Measurements from ENCODE around the gene PDE2A. TPM values are rescaled to one million over a fixed set of nuclear protein-coding genes. Genes with fewer than 3 reads are reported as not detected.

PDE2A gene
- total and polyA plus RNA-seq, 2 of the 4 experiments (the other 2 are of a cell fraction), result 0.02 TPM; not detected in 1

DNA sequence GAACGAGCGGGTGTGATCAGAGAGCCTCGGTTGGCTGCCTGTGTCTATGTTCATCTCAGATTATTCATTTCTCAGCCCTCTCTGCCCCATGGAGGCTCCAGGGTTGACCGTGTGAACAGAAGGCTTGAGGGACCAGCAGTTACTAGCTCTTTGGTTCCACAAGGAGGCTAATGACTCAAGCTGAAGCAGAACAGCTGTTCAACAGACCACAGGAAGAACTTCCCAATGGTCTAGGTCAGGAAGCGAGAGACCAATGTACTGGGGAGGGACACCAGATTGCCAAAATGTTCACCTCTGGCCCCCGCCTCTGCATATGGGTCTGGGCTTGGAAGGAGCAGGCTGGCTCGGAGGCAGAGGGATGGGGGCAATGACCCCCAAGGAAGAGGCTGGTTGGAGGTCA is 14.7 kb upstream of the PDE2A start:
- 40% methylated on average over 1 of the region's 7 CpGs; no CpG with 5 or more reads in 1 of the 2 experiments for WGBS, 2 experiments (ENCODE audit: extremely low coverage in 2 of 2, insufficient read length in 1 of 2)
- H2BK5ac ChIP-seq (ENCODE audit: low read depth, low read length, poor library complexity, severe bottlenecking), result no peak overlapping the region
- peaks cover 2% of the 10 kb centered on the region; the same call in 1 of the 2 replicates for H3K4me1 ChIP-seq (ENCODE audit: control insufficient read depth, insufficient read depth, low read length)
- no peak overlapping the region for H3K14ac ChIP-seq (replicated peaks; ENCODE audit: low read depth, low read length)
- no peak overlapping the region for H3K23ac ChIP-seq (ENCODE audit: low read depth, low read length)
- H3K18ac ChIP-seq (ENCODE audit: low read depth, low read length), result no peak overlapping the region
- TF ChIP-seq MAZ (IDR thresholded peaks at IDR 0.05; ENCODE audit: borderline replicate concordance, low read depth, low read length), result no peak
- TF ChIP-seq RAD21 (IDR thresholded peaks at IDR 0.05; ENCODE audit: low read length), result no peak
- TF ChIP-seq BHLHE40 (IDR thresholded peaks at IDR 0.05; ENCODE audit: low read depth, low read length), result no peak
- no peak for TF ChIP-seq FOS (IDR thresholded peaks at IDR 0.05; ENCODE audit: low read depth, low read length)
- no peak for TF ChIP-seq MAFK (IDR thresholded peaks at IDR 0.05; ENCODE audit: low read depth, low read length)
- TF ChIP-seq, protein P1, sequence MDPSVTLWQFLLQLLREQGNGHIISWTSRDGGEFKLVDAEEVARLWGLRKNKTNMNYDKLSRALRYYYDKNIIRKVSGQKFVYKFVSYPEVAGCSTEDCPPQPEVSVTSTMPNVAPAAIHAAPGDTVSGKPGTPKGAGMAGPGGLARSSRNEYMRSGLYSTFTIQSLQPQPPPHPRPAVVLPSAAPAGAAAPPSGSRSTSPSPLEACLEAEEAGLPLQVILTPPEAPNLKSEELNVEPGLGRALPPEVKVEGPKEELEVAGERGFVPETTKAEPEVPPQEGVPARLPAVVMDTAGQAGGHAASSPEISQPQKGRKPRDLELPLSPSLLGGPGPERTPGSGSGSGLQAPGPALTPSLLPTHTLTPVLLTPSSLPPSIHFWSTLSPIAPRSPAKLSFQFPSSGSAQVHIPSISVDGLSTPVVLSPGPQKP (IDR thresholded peaks at IDR 0.05; ENCODE audit: borderline replicate concordance, low read depth, low read length), result no peak
- in situ Hi-C loops (cut with MboI; ENCODE audit: low sequenced_read_pairs), result no loop called here
- H2BK15ac ChIP-seq (ENCODE audit: low read depth, low read length), result no peak overlapping the region
- CTCF ChIA-PET, result no interaction called here
- H3K56ac ChIP-seq (ENCODE audit: extremely low read depth, insufficient read depth, low read length), result no peak overlapping the region
- no peak overlapping the region for H3K4ac ChIP-seq (ENCODE audit: low read depth, low read length)
- no peak overlapping the region for H2AK9ac ChIP-seq (replicated peaks; ENCODE audit: low read depth, low read length, poor library complexity)
- ATAC-seq (ENCODE audit: low read depth) (no peak), DNase-seq (no peak)
- no peak overlapping the region for H2BK20ac ChIP-seq (ENCODE audit: low read depth, low read length)
- H4K20me1 ChIP-seq (ENCODE audit: insufficient read depth, low read length), result peaks cover 26% of the 10 kb centered on the region
- H3K4me3 ChIP-seq (ENCODE audit: insufficient read depth, low read depth, low read length), result no peak overlapping the region
- intact Hi-C loops (cut with micrococcal nuclease), result no loop called here
- H3K9me1 ChIP-seq (ENCODE audit: insufficient read depth, low read length), result no peaks in the 10 kb centered on the region; the same call in 1 of the 2 replicates
- POLR2A ChIA-PET (ENCODE audit: unreplicated experiment), result no interaction called here
- no TSS peak for BruUV-seq (replicated peaks)
- H4K8ac ChIP-seq (ENCODE audit: low read depth in 2 of 2, low read length in 2 of 2), result no peak overlapping the region
- H3K27ac ChIP-seq (ENCODE audit: insufficient read depth, low read length), result no peak overlapping the region
- H2BK120ac ChIP-seq (ENCODE audit: low read depth, low read length), result no peak overlapping the region
- H2AK5ac ChIP-seq (ENCODE audit: low read depth, low read length), result no peak overlapping the region
- dilution Hi-C loops (cut with HindIII; ENCODE audit: low sequenced_read_pairs, unreplicated experiment), result no loop called here
- no peaks in the 10 kb centered on the region for H3K9me3 ChIP-seq (ENCODE audit: control insufficient read depth, insufficient read depth, low read length)
- H3K4me2 ChIP-seq (ENCODE audit: low read depth, low read length), result no peak overlapping the region
- no peak overlapping the region for H4K91ac ChIP-seq (ENCODE audit: insufficient read depth, low read depth, low read length)
- H2AFZ ChIP-seq (replicated peaks; ENCODE audit: low read length, poor library complexity), result no peak overlapping the region
- no peak overlapping the region for H4K5ac ChIP-seq (ENCODE audit: low read depth, low read length)
- H3K79me1 ChIP-seq (ENCODE audit: low read depth in 1 of 2, low read length in 2 of 2), result no peaks in the 10 kb centered on the region
- peaks cover 75% of the 10 kb centered on the region for H3K36me3 ChIP-seq (ENCODE audit: control insufficient read depth, insufficient read depth, low read length)
- H3K27me3 ChIP-seq (ENCODE audit: control insufficient read depth, insufficient read depth, low read length), result no peaks in the 10 kb centered on the region
- H3K9ac ChIP-seq (ENCODE audit: low read depth, low read length), result no peak overlapping the region

Data from IMR-90 (cell line).